Hematopoietic multipotent progenitor cell (in vitro differentiated cells): ENCODE measurements around the gene MTMR4. TPM values are rescaled to one million over a fixed set of nuclear protein-coding genes. Genes with fewer than 3 reads are reported as not detected.
"Not testable (repeated sequence)": the region's sequence is repeated elsewhere in the genome, so short reads cannot be mapped to it uniquely, and the experiment has no call there.

ENCODE experiments used
- DNase-seq, 3 donors: peaks; one replicate each; pipeline ENCODE4 v3.0.0-alpha.2; 2011 to 2015; ENCODE audit warnings: low read depth in 2 of 3, low spot score in 2 of 3
- total RNA-seq: library from RNA; depleted of rRNA; stranded (reverse); fragments of >200 nt; gene quantifications from one replicate; pipeline ENCODE4 v1.2.3, GENCODE V29; 2012

Gene MTMR4
- 55.2 TPM for total RNA-seq

DNA sequence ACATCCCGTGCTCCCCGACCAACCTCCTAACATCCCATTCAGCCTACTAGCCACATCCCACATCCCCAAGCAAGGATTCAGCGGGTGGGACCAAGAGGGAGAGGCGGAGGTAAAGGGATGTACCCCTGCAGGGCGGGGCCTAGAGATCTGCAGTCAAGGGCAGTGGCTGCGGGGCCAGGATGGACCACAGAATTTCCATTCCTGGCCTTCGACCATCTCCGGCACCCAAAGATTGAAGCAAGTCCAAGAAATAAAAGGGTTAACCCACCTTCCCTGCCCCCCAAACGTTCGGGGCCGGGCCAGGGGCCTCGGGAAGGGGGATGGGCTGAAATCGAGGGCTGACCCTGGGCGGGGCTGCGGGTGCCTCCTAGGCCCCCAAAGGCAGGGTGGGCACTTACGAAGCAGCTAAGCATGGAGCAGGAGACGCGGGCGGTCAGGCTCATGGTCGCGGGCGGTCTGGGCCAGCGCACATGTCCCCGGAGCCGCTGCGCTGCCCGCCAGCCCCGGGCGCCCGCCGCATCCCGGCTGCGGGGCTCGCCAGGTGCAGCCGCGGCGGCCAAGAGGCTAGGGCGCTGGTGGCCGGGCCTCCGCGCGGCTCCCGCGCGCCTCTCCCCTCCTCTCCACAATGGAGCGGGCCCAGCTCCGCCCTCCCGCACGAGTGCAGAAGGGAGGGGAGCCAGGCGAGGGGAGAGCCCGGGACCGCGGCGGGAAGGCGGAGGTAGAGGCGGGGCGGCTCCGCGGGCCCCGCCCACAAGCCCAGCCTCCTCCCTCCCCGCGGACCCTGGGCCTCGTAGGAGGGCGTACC lies at the start of gene MTMR4:
MTMR4 (minus strand) TSS at position 674 of the 805 bp plus-strand sequence; CDS start at position 443, 231 bp downstream.
- DNase-seq = peak; percentile 38 to 83 (median 81)

DNA sequence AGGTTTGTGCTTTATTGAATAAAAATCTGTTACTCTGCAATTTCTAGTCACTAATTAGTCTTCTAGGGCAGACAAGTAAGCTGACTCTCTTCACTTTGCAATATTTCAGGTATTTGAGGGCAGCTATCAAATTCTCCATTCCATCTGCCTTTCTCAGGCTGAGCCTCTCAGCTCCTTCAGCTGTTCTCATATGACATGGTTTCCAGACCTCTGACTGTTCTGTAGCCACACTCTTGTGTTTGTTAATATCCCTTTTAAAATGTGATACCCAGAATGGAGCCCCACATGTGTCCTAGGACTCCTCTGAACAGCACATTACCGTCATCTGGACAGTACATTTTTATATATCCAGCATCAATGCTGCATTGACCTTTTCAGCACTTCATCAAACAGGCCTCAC lies 46.1 kb upstream of the MTMR4 start:
- no peak for DNase-seq

DNA sequence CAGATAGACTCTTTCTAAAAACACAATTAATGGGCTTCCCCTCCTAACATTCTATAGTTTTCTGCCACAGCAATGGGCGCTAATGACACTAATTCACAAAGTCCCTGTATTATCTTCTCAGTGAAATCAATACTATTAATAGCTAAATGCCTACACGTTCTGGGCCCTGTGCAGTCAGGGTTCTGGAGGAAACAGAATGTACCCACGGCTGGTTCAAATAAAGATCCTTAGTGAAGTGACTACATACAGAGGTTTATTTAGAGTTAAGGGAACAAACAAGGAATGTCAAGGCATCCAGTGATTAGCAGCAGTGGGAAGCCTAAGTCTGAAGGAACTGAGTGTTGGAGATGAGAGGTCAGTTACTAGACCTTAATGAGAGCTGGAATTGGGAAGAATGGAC lies 43.5 kb upstream of the MTMR4 start:
- DNase-seq = no peak

DNA sequence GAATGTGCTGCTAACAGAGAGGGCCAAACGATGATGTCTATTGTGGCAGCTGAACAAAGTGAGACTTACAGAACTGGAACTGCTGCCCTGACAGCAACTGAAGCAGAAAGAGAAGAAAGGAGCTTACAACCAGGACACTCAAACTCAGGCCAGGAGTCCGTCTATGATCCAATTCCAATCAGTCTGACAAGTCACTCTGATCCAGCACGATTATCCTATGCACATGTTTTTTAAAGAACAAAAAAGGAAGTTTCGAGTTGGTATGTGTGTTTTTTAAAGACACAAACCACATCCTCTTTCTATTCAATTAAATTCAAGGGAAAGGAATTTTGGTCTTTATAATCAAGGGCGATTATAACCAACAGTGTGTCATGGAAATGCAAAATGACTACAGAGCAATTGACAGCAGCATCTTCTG lies 42.4 kb upstream of the MTMR4 start:
- DNase-seq = peak in 2 of 3 donors; percentile 25 to 67

DNA sequence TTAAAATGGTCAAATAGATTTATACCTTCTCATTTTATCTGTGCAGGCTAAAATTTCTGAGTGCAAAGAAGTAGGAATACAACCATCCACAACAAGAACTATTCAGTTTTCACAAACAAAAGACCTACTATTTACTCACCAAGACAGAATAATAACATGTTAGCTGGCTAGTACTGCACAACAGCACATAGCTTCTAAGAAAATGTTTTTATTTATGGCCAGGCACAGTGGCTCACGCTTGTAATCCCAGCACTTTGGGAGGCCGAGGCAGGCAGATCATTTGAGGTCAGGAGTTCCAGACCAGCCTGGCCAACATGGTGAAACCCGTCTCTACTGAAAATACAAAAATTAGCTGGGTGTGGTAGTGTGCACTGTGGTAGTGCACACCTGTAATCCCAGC lies 40.7 kb upstream of the MTMR4 start:
- DNase-seq = not testable (repeated sequence)

DNA sequence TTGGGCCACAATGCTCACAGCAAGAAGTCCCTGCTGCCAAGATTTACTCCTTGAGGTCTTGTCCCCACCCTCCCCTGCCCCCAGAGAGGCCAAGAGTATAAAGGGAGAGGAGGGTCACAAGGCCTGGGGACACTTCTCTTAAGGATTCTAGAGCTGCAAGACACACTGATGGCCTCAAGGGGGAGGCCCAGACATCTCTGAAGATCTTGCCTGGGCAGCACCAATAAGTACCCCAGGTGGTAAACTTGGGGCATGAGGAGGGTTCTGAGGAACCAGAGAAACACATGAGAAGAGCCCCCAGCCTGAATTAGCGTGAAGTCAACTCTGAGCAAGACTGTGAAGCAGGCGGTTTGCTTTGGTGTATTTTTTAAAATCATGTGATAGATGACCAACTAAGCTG lies 26.8 kb upstream of the MTMR4 start:
- DNase-seq = peak in 1 of 3 donors; percentile 46

DNA sequence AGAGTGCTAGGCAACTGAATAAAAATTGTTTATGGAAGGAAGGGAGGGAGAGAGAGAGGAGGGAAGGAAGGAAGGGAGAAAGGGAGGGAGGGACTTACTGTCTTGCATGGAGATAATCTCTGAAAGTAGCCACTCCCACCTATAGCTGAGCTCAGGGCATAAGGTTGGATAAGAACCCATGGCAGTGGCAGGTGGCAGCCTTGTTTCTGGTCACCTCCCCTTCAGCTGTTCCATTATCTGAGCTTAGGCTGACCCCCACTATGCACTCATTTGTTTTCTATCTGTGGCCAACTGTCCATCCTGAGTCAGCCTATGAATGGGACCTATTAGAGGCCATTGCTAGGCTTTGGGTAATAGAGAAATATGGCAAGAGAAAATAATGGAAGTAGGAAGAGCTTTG lies 25.3 kb upstream of the MTMR4 start:
- no peak for DNase-seq

DNA sequence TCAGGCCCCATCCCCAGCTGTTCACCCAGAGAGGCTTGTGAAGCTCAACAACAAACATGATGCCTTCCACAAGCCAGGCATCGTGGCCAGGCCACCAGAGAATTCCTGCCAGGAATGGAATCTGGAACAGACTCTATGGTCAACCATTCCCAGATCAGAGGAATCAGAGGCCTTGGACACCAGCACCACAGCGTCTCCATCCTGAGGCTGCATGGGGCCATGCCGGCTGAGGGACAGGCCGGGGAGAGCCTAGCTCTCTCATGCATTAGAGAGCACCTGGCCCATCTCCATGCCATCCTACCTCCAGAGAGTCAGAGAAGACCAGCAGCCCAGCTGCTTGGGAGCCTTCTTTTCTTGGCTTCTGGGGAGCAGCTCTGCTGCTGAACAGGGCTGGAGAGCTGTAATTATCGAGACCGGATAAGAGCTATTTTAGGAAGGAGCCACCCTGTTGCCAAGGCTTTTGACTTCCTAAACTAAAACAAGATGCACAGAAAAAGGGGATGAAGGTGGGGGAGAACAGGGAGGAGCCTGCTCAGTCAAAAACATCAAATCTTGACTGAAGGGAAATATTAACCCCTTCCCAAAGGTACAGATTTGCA lies 24.5 kb upstream of the MTMR4 start:
- DNase-seq = no peak

DNA sequence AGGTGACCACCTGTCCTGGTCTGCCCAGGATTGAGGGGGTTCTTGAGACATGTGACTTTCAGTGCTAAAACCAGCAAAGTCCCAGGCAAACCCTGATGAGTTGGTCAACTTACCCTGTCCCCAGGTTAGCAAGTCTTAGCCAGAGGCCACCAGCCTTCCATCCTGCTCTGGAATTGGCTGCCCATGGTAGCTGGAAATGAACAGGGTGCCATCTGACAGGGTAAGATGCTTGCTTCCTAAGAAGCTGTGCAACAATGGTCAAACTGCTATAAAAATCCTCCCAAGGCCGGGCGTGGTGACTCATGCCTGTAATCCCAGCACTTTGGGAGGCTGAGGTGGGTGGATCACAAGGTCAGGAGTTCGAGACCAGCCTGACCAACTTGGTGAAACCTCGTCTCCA lies 22.8 kb upstream of the MTMR4 start:
- no peak for DNase-seq

DNA sequence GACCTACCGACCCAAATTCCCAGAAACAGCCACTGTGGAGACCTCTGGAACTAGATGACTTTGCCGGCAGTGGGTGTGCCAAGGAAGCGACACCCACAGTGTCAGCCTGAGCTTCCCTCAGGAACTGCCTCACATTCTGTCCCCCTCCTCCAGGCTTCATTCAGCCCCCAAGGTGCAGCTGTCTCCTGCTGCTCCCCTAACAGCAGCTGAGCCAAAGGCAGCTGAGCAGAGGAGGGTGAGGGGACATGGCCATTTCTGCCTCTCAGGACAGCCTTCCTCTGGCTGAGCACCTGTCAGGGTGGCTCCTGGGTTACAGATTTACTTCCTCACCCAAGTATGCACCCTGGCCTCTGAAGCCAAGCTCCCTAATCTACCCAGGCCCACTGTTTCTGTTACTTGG lies 22.1 kb upstream of the MTMR4 start:
- DNase-seq = no peak

DNA sequence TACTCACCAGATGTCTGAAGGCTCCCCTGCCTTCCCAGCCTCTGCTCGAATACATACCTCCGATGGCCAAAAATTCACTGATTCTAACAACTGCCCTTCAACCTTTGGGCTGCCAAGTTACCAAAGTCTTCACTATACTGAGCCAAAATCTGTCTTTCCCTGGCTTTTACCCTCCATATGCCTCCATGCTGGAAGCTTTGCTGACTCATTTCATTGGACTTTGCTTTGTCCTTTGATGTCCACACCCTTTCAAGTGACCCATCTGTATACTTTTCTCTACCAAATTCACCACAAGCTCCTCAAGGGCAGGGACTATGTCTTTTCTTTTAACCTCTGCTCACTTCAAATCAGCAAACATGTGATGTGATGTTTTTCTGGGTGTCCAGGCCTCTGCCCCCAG lies 21.0 kb upstream of the MTMR4 start:
- DNase-seq = no peak

DNA sequence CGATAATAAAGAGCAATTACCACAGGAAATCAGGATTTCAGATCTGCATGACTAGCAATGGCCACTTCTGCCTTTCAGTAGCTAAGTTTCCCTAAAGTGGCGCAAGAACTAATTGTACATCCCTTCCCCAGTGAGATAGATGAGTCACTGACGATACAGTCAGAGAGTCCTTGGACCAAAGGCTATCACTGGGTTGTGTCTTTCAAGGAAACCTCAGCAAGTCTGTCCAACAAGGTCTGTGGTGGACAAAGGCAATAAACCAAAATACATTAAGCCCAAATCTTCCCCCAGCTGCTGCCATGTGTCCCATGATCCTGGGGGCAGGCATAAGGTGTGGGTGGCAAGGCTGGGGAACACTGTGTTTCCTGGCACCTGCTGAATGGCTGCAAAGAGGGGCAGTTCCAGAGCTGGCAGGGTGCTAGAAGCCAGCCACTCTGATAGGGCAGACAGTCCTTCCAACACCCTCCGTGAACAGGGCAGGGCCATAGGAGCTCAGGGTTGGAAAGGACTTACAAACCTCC lies 20.5 kb upstream of the MTMR4 start:
- DNase-seq = no peak

DNA sequence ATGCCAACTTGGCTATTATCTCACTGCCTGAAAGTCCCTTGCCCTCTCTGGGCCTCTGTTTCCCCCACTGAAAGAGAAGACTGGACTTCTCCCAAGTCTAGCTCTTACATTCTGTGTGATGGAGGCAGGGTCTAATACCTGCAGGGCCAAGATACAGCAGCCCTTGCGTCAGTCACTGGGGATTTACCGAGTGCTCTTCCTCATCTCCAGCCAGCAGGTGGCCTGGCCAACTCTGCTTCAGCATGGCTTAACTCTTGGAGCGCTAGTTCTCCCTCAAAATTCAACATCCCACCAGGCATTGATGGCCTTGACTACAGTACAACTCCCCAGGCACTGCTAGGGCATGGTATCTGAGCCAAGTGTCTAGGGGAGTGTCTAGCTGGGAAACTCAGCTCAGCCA lies 19.9 kb upstream of the MTMR4 start:
- no peak for DNase-seq

DNA sequence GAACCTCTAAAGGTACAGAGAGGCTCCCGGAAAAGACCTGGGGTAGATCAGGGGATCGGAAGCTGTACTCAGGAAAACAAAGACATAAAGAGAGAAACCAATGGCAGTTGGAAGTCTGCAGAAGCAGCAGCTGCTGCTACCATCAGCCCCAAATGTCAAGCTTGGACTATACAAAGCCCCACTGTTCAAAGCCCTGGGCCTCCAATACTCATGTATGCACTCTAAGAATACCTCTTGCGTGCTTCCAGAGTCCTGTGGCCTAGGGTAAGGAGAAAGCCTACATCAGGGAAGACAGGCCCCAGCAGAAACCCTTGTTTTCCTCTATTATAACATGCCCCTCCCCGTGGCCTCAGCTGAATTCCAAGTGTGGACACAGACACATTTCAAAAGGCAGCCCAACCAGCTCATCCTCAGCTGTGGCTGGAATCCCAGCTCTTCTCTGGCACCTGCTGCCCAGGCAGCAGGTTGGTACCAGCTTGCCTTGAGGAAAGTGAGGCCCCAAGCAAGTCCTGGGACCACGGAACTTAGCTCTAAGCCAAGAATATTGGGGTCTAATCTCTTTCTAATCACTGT lies 19.3 kb upstream of the MTMR4 start:
- no peak for DNase-seq

DNA sequence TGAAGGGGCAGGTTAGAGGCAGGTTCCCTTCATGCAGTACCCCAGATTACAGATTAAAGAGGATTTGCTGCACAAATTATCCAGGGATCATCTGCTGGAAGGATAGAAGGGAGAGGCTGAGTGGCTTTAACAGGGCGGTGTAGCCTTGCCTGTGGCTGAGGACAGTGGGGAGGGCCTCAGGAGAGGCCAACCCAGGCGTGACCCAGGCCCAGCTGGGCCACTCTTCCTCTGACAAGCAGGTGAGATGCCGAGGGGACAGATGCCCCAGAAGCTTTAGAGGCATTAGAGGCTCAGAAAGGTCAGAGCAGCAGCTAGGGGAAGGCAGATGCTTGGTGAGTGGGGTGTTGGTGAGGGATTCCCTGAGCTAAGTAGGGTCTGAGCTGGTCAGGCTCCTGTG lies 18.1 kb upstream of the MTMR4 start:
- no peak for DNase-seq

DNA sequence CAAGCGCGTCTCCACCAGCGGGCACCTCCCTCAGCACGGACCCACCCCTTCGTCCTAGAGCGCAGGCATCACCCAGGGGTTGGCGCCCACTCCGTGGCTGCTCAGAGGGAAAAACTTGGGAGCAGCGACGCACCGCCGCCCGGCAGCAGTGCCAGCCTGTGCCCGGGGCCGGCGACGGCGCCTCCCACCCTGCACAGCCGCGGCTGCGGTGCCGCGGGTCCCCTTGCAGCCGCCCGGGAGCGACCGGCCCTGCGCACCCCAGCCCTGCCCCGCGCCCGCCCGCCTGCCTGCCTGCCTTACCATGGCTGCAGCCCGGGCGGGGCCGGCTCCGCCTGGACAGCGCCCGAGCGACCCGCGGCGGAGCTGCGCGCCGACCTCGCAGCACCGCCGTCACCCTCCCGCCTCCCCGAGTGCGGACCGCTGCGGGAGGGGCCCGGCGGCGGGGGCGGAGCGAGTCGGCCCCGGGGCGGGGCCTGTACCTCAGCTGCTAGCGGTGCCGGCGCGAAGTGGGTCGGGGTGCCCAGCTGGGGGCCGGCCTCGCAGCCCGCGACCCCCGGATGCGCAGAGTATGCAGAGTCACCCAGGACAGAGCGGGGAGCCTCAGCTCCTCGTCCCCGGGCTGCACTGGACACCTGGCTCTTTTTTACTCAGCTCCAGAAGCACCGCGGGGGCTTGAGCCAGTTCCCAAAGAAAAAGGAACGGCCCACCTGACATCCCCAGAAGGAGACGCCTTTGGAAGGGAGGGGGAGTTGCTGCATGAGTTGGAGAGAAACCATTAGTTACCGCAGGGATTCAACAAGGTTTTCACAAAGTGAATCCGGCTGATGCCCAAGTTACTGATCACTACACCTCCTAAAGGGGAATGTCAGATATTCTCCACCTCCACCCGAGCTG lies 17.5 kb upstream of the MTMR4 start:
- DNase-seq = peak in 2 of 3 donors; percentile 36 to 45

DNA sequence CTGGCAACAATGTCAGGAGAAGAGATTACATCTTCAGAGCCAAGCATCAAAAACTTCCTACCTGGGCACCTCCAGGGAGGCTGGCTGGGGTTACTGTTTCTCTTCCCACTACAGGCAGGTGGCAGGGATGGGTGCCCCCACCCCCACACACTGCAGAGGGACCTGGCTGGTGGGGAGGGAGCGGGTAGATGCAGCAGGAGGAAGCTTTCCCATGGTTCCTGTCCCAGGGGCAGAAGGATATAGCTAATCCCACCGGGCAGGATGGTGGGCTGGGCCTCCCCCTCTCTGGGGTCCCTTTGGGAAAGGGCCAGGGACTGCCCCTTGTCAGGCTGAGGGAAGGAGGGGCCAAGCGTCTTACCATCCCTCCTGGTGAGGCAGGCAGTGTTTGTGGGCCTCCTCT lies 16.7 kb upstream of the MTMR4 start:
- DNase-seq = no peak

DNA sequence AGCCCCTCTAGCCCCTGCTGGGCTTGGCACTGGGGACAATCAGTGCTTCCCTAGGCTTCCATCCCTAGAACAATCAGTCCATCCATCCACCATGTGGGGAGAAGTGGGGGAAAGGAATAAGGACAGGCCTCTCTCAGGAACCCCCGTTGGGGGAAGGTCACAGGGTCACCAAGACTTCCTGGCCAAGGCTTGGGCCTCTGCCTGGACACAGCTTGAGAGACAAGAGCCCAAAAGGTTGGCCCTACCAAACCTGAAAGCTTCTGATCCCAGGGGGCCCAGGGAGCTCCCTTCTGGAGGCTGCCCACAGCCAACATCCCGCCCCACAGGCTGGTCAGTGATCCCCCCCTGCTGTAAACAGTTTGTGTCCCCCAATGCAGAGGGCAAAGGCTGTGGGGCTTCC lies 16.2 kb upstream of the MTMR4 start:
- DNase-seq = no peak

DNA sequence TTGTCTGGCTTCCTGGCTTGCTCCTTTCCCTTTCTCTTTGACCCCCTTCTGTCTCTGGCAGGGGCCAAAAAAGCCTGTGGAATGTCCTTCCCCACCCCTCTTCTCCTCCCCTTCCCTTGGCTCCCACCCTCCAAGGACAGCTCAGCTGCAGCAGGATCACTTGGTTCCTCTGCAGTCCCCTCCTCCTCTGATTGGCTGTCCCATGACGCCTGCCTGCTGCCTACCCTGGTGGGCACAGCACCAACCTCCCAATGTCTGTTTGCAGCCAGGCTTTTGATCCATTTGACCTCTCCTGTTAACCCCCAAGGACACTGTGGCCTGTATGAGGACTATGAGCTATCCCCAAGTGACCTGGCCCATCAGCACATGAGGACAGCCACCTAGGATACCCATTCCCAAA lies 14.8 kb upstream of the MTMR4 start:
- DNase-seq = no peak

DNA sequence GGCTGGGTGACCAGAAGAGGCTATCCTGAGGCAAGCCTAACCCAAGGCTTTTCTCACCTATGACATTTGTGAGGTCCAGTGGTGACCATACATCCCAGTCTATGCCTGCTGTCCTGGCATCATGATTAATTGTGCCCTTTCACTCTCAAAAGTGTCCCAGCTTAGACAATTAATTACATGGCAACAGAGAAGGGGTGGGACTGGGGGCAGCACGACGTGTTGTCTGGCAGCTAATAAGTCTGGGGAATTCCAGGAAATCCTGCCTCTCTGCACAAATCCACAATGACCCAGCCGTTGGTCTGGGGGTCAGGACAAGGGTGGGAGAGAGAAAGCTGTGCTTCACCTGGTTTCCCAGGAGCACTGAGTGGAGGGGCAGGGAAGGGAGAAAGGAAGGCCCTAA lies 14.0 kb upstream of the MTMR4 start:
- no peak for DNase-seq

DNA sequence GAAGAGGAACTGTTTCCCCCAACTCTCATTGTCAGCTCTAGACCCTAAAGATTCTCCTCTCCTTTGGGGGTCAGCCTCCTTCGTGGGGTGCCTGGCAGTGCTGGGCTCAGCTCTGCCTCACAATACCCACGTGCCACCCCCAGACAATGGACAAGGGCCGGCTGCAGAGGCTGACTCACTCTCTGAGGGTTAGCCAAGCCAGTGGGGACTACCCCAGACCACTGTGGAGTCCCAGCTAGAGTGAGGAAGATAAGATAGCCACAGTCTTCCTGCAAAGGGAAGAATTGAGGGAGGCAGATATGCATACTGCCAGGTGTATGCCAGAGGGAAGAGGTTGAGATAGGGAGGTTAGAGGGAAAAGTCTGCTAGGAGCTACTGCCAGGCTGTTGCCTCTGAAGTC lies 13.5 kb upstream of the MTMR4 start:
- DNase-seq = no peak
